Activated CD8-positive, alpha-beta memory T cell treated with anti-CD3 and anti-CD28 coated beads, Interleukin-2, amount 50 U/mL, for 1 hour (primary cell): ENCODE data around the gene C16orf95.
"Not testable (repeated sequence)": the region's sequence is repeated elsewhere in the genome, so short reads cannot be mapped to it uniquely, and the experiment has no call there.

Experiments used
- DNase-seq: peaks from one replicate; pipeline ENCODE4 v3.0.0-alpha.2; 2020; ENCODE audit errors: extremely low read depth

Gene C16orf95, protein sequence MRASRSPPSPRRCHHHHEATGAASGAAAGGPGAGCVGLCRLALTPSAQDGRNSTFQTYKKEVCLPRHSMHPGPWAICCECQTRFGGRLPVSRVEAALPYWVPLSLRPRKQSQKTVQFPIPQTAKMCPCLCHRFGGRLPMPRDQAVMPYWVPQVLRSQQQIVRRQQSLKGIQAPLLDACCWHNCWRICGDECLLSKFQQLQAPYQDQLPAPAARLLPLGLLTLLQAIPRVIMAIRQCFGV

DNA sequence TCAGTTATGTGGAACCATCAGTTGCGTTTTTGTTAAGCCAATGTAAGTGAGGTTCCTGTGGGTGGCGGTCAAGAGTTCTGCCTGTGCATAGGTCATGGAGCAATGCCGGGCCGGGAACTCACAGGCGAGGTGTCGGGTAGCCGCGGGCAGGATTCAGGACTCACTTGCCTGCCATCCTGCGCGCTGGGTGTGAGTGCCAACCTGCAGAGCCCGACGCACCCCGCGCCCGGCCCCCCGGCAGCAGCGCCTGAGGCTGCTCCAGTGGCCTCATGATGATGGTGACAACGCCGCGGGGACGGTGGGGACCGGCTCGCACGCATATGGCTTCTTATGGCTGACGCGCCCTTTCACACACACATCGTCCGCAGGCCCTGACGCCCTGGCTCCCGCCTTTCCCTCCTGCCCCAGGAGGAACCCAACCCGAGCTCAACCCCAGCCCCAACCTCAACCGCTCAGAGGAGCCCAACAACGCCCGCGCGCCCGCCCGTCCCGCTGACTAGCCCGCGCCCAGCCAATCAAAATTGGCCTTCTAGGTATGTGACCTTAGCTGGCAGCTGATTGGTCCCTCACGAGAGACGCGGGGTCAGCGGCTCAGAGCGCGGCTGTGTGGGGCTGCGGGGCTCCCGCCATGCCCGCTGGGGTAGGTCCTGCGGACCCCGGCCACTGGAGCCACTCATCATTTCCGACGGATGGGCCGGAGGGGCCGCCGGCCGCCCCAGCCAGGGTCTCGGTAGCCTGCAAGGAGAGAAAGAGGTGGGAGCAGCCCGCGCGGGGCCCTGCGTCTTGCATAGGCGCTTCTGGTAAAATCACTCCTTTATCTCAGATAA, at the start of gene C16orf95:
Gene C16orf95, minus strand, starts transcription at position 470 of the 827 bp plus-strand sequence. Its CDS starts 150 bp downstream, at position 320.
- peak; percentile 90 for DNase-seq

DNA sequence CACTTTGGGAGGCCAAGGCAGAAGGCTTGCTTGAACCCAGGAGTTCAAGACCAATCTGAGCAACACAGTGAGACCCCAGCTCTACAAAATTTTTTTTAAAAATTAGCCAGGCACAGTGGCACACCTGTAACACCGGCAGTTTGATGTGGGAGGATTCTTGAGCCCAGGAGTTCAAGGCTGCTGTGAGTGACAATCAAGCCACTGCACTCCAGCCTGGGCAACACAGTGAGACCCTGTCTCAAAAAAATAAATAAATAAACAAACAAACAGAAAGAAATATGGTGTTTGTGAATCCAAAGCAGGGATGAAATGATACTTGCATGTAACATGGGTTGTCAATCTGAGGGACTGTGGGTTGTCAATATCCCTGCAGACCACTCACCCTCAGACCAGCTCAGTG, 49.7 kb upstream of the C16orf95 start:
- no peak for DNase-seq

DNA sequence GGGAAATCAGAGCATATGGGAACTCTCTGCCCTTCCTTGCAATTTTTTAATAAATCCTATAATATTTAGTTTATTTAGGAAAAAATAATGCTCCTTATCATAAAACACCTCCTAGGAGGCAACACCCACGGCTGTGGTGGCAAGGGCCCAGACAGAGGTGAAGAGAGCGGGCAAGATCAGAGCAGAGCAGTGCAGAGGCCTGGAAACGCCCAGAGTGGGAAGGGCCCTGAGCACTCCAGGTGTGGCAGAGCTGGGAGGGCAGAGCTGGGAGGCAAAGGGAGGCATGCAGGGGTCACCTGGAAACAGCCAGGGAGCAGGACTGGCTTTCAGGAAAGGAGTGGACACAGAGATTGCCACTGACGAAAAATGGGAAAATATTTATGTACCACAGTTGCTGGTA, 49.1 kb upstream of the C16orf95 start:
- no peak for DNase-seq

DNA sequence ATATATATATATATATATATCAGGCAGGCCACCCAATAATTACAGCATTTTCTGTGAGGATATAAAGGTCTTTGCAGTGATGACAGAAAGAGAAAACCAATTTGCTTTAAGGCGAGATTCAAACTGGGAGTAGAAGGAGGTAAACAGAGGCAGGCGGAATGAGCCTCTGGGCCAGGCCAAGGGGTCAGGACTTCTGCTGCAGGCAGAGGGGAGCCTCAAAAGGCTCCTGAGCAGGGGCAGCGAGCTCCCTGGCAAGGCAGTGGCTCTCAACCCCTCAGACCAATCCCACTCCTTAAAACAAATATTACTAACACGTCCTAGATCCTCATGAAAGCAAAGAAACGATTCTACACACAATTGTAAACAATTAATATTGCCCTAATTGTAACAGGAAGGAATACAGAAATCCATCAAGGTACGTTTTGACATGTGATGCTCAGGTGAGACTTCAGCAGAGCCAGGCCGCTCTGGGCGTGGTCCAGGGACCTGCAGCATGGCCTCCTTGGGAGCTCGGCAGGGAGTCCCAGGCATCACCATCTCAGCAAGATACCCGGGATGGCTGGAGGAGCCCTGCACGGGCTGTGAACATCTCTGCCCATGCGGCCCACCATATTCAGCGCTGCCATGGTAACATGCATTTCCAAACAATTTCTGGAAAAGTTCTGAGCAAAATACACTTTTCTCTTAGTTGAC, 48.0 kb upstream of the C16orf95 start:
- DNase-seq = no peak

GRCh38 chr16:87363771-87364455, 46.7 kb upstream of the C16orf95 start:
- DNase-seq = no peak

GRCh38 chr16:87362828-87363559, 45.8 kb upstream of the C16orf95 start:
- DNase-seq = not testable (repeated sequence)

- DNase-seq = no peak
Measured at GRCh38 chr16:87361916-87362619, 44.9 kb upstream of the C16orf95 start.

DNA sequence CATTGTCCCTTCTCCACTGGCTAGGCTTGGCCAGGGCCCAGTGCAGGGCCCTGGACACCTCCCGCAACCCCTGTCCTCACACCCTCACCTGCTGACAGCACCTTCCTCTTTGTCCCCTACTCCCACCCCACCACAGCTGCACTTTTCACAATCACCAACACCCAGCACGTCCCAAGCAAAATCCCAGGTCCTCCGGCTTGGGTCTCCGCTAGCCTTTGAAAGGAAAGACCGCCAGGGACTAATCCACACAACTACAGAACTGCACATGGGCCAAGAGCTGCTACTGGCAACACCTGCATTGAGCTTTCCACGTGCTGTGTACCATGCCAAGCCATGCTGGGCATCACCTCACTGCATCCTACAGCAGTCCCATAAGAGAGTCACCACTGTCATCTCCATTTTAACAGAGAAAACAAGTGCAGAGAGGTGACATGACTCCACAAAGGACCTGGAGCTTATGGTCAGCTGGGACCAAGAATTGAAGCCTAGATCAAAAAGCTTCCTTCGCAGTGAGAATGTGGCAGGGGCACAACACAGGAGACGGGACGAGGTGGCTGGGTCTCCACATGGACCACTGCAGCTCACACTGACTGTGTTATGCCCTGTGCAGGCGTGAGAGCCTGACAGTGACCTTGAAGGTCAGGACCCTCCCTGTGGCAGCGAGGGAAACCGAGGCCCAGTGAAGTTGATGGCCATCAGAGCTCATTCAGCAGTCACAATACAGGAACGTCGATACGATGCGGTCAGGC, 43.8 kb upstream of the C16orf95 start:
- DNase-seq = no peak

DNA sequence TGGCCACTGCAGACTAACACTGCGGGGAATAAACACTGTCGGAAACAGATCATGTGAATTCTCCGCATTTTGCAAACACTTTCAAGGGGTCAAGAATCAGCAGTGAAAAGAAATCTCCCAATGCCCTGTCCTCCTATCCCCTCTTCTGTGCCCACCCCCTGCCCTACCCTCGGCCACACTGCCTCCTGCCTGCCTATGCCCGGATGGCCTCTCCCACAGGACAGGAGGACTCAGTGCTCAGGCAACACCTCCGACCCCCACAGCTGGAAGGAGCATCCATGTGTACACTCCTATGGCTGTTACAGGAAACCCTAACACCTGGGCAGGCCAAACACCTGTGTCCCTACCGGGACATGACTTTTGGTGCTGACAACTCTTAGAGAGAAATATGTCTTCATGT, 41.9 kb upstream of the C16orf95 start:
- no peak for DNase-seq

DNA sequence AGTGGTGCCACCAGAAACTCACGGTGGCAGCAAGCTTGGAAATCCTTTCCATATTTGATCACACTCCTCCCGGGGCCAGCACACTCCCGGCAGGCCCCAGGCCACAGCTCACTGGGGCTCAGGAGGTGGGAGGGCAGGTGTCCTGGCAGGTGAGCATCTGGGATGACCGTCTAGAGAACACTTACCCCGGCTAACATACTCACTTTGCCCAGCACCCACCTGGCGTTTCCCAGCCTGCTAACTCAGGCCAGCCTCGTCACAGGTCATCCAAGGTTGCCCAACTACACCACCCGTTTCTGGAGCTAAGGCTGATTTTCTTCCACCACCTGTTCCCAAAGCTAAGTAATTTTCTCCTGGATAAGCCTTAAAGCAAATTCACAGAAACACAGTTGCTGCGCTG, 41.5 kb upstream of the C16orf95 start:
- no peak for DNase-seq

DNA sequence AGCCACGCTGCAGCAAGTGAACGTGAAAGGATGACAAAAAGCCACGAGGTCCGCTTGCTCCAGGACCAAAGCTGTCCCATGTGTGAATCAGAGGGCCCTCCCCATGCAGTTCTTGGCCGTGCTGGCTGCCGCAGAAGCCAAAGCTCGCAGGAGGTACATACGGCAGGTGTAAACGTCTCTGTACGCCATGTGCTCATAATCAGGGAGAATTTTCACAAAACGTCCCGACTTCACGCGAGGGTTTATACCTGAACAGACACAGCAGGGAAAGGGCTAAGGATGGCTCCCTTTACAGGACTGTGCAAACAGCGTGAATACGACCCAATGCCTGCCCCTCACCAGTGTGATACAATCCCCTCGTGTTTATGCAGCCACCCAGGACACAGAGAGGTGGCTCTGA, 41.1 kb upstream of the C16orf95 start:
- DNase-seq = no peak

GRCh38 chr16:87356491-87356853, 39.3 kb upstream of the C16orf95 start:
- DNase-seq = no peak

DNA sequence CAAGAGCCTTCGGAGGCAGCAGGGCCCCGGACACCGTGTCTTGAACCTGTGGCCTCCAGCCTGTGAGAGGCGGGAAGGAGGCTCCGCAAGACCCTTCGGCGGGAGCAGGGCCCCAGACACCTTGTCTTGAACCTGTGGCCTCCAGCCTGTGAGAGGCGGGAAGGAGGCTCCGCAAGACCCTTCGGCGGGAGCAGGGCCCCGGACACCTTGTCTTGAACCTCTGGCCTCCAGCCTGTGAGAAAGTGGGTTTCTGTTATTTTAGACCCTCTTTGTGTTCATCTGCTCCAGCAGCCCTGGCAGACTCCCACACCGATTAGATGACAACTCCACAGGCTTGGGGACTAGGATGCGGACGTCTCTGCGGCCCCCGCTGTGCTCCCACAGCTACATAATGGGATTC, 36.4 kb upstream of the C16orf95 start:
- DNase-seq = no peak

DNA sequence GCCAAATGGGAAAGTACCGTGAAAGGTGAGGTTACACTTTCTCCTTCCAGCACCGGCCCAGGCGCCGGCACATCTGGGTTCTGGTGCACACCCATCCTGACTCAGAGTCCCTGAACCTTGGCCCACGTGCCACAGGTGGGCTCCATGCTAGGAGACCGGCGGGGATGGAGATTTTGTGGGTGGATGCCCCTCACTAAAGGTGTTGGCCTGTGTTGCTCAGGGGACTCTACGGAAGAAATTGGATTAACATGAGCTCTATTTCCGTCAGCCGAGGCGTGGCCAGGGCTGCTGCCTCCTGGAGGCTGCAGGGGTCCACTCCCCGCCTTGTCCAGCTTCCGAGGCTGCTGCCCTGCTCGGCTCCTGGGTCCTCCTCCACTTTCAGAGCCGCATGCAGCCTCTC, 35.6 kb upstream of the C16orf95 start:
- no peak for DNase-seq

DNA sequence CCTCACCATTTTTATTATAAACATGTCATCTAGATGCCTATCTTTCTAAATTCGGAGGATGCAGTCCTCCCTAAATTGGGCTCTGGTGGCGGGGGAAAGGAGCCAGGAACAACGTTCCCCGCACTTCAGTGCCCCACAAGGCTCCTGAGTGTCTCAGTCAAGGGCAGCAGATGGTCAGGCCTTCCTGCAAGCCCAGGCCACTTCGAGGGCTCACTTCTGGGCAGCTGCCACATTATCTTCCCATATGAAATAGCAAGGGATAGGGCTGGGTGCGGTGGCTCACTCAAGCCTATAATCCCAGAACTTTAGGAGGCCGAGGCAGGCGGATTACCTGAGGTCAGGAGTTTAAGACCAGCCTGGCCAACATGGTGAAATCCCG, 34.1 kb upstream of the C16orf95 start:
- no peak for DNase-seq

DNA sequence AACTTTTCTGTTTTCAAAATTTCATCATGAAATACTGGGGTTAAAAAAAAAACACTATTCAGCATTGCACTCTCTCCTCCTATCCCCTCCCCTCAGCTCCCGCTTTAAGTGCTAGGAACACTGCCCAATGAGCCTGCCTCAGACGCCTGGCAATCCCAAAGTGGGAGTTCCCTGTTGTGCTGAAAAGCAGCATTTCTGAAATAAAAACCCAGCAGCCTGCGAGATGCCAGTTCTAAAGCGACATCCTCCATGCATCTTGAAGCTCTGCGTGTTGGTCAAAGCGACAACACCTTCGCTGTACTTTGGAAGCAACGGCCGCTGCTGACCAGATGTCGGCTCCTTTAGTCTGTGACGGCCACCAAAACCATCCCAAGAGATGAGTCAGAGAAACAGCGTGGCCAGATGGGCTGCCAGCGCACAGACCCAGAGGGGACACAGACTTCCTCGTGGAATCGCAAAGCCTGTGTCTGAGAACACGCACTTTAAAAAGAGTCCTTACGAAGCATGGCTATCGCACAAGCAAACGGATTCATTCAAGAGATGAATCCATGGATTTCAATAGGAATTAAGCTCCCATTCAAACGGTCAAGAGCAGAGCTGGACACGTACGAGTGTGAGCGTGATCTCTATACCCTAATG, 33.6 kb upstream of the C16orf95 start:
- DNase-seq = no peak

DNA sequence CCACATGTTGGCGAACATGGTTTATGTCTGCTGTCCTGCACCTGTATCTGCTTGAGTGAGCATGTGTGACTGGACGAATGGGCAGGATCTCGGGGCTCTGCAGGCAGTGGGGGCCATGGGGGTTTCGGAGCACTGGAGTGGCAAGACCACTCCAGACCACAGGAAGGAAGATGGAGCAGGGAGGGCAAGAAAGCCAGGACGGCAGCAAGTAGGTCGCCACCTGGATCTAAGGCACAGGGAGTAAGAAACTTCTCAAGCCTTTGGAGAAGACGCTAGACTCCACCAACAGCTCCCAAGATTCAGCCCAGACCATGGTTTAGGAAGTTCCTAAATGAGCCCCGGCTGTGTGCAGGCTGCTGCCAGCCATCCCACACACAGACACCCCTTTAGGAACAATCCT, 32.8 kb upstream of the C16orf95 start:
- no peak for DNase-seq

GRCh38 chr16:87348616-87349157, 31.5 kb upstream of the C16orf95 start:
- no peak for DNase-seq

DNA sequence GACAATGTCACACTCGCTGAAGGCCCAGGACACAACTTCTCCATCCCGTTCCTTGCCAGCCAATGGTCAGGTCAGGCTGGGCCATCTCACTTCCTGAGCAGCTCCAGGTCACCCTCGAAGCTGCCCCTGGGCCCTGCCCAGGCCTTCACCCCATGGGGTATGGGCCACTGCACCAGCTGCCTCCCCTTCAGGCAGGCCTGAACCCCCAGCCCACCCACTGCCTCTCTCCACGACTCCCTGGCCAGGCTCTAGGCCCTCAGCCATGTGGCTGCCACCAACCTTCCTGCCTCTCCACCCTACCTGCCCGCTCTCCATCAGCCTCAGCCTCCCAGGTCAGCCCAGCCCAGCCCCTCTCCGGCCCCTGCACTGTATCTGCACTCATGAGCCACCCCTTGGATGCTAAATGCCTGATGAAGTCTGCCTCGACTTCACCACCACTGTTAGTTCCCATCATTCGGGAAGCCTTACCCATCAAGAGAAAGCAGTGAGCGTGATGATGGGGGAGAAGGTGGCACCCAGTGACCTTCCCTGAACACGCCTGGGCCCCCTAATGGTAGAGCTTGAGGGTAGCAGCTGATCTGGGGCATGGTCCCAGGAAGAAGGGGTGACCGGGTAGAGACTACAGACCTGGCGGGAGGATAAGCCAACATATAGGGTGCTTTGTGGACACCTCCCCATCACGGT, 30.9 kb upstream of the C16orf95 start:
- DNase-seq = no peak
